SK-N-SH (cell line): ENCODE results near the gene AKAP14. TPM values are rescaled to one million over a fixed set of nuclear protein-coding genes. Genes with fewer than 3 reads are reported as not detected.
"Not testable (repeated sequence)": the region's sequence is repeated elsewhere in the genome, so short reads cannot be mapped to it uniquely, and the experiment has no call there.

Experiments
- CTCF ChIA-PET: fragments of 300-600, 350-600 bp; formaldehyde crosslinking; extraction: SDS; loops from one replicate; lab custom pipeline; 2021; lab: Yijun Ruan, JAX
- POLR2A ChIA-PET: fragments of 350-600 bp; sonication (Branson Sonifier 250); formaldehyde crosslinking; extraction: SDS; loops from one replicate; lab custom pipeline; 2020; ENCODE audit warnings: antibody characterized with exemption, inconsistent platforms; lab: Yijun Ruan, JAX
- DNase-seq: peaks from one replicate; pipeline ENCODE4 v3.0.0; 2012
- H2AFZ ChIP-seq: fragments of 200-600 bp; sonication (generic); 2 replicates; pipeline ENCODE4 v1.8.1; 2016; ENCODE audit warnings: antibody characterized with exemption, mild to moderate bottlenecking, low read depth
- H3F3A ChIP-seq: fragments of 200-600 bp; sonication (generic); replicated peaks from 2 replicates; pipeline ENCODE3; 2016; ENCODE audit warnings: antibody characterized with exemption, mild to moderate bottlenecking; ENCODE audit not compliant: insufficient read depth
- H3K27ac ChIP-seq, 2 experiments: fragments of 200-500 bp in 1 of 2; fragments of 200-600 bp in 1 of 2; sonication (Bioruptor generic) in 1 of 2; sonication (generic), shearing (Covaris generic) in 1 of 2; 2 replicates each; pipeline versions ENCODE4 v1.5.1 to v1.6.1; 2014 to 2016; ENCODE audit warnings: low read depth in 2 of 2, inconsistent platforms in 1 of 2, low read length in 1 of 2, mild to moderate bottlenecking in 1 of 2, mixed read lengths in 1 of 2
- H3K27me3 ChIP-seq: fragments of 200-600 bp; sonication (generic), shearing (Covaris generic); 2 replicates; pipeline ENCODE4 v1.6.1; 2016; ENCODE audit warnings: mixed run types; ENCODE audit not compliant: insufficient read depth
- H3K36me3 ChIP-seq, 2 experiments: fragments of 200-500 bp in 1 of 2; fragments of 200-600 bp in 1 of 2; sonication (Bioruptor generic) in 1 of 2; sonication (generic) in 1 of 2; replicated peaks in 1 of 2; 2 replicates each; pipeline versions ENCODE3 to v1.5.1; 2014 to 2016; ENCODE audit warnings: low read length in 1 of 2, mild to moderate bottlenecking in 1 of 2; ENCODE audit not compliant: insufficient read depth in 2 of 2, control insufficient read depth in 1 of 2
- H3K4me1 ChIP-seq, 2 experiments: fragments of 200-500 bp in 1 of 2; fragments of 200-600 bp in 1 of 2; sonication (Bioruptor generic) in 1 of 2; sonication (generic), shearing (Covaris generic) in 1 of 2; 2 replicates each; pipeline versions ENCODE4 v1.5.1 to v1.6.1; 2014 to 2016; ENCODE audit warnings: low read depth in 1 of 2, low read length in 1 of 2, mixed run types in 1 of 2; ENCODE audit not compliant: insufficient read depth in 2 of 2, control insufficient read depth in 1 of 2
- H3K4me2 ChIP-seq: fragments of 200-600 bp; sonication (generic), shearing (Covaris generic); 2 replicates; pipeline ENCODE4 v1.6.1; 2017; ENCODE audit warnings: mixed run types
- H3K4me3 ChIP-seq, 2 experiments: fragments of 200-500 bp in 1 of 2; fragments of 200-600 bp in 1 of 2; sonication (Bioruptor generic) in 1 of 2; sonication (generic), shearing (Covaris generic) in 1 of 2; 2 replicates each; pipeline versions ENCODE4 v1.5.1 to v1.8.1; 2014 to 2016; ENCODE audit warnings: low read depth in 2 of 2, inconsistent platforms in 1 of 2, low read length in 1 of 2, mild to moderate bottlenecking in 1 of 2, mixed read lengths in 1 of 2, moderate library complexity in 1 of 2
- H3K79me2 ChIP-seq: fragments of 200-600 bp; sonication (generic); 2 replicates; pipeline ENCODE4 v1.8.1; 2017; ENCODE audit warnings: mild to moderate bottlenecking; ENCODE audit not compliant: insufficient read depth
- H3K9ac ChIP-seq: fragments of 200-600 bp; sonication (generic); 2 replicates; pipeline ENCODE4 v1.6.1; 2017; ENCODE audit warnings: mixed run types
- H3K9me2 ChIP-seq: fragments of 200-600 bp; sonication (generic); 2 replicates; pipeline ENCODE4 v1.6.1; 2017; ENCODE audit warnings: mixed run types
- H3K9me3 ChIP-seq: fragments of 200-600 bp; sonication (generic); 2 replicates; pipeline ENCODE4 v1.6.1; 2017; ENCODE audit warnings: mixed run types, mild to moderate bottlenecking, moderate library complexity
- H4K20me1 ChIP-seq: fragments of 200-600 bp; sonication (generic); 2 replicates; pipeline ENCODE4 v1.6.1; 2017; ENCODE audit warnings: mild to moderate bottlenecking, mixed run types; ENCODE audit not compliant: insufficient read depth
- CTCF ChIP-seq: fragments of 200-600 bp; sonication (generic); IDR thresholded peaks from 2 replicates; pipeline ENCODE4 v1.6.1; 2017; ENCODE audit warnings: antibody characterized with exemption, mild to moderate bottlenecking, moderate library complexity
- EZH2phosphoT487 ChIP-seq: fragments of 200-600 bp; sonication (generic); IDR thresholded peaks from 2 replicates; pipeline ENCODE4 v1.6.1; 2017; ENCODE audit warnings: low read depth, mixed run types, mild to moderate bottlenecking, antibody characterized with exemption, moderate library complexity, borderline replicate concordance
- JUND ChIP-seq: IDR thresholded peaks from 2 replicates; pipeline ENCODE4 v1.4.0; 2012
- MAX ChIP-seq: IDR thresholded peaks from 2 replicates; pipeline ENCODE4 v1.4.0; 2012; ENCODE audit warnings: low read depth
- MEF2A ChIP-seq: IDR thresholded peaks from 2 replicates; pipeline ENCODE4 v1.4.0; 2012; ENCODE audit warnings: low read depth, borderline replicate concordance
- MXI1 ChIP-seq: IDR thresholded peaks from 2 replicates; pipeline ENCODE4 v1.6.1; 2012; ENCODE audit warnings: mild to moderate bottlenecking, low read depth, low read length, improper control_type of control experiment
- RAD21 ChIP-seq: IDR thresholded peaks from 2 replicates; pipeline ENCODE4 v1.6.1; 2012; ENCODE audit warnings: mild to moderate bottlenecking, low read length
- RCOR1 ChIP-seq: fragments of 150-350 bp; IDR thresholded peaks from 2 replicates; pipeline ENCODE4 v1.6.1; 2017; ENCODE audit warnings: antibody characterized with exemption, low read length
- SMC3 ChIP-seq: IDR thresholded peaks from 2 replicates; pipeline ENCODE4 v1.6.1; 2012; ENCODE audit warnings: low read depth, low read length, improper control_type of control experiment
- TCF12 ChIP-seq: IDR thresholded peaks from 2 replicates; pipeline ENCODE4 v1.4.0; 2012
- TEAD4 ChIP-seq: IDR thresholded peaks from 2 replicates; pipeline ENCODE4 v1.4.0; 2012; ENCODE audit warnings: mild to moderate bottlenecking, borderline replicate concordance; ENCODE audit not compliant: insufficient read depth
- YY1 ChIP-seq: IDR thresholded peaks from 2 replicates; pipeline ENCODE4 v1.4.0; 2012; ENCODE audit warnings: low read depth, mild to moderate bottlenecking
- WGBS: methylation state at CpG from one replicate; pipeline ENCODE4 v1.1.6; 2017; ENCODE audit warnings: low lambda C conversion rate; 5-methylcytosine and 5-hydroxymethylcytosine counted together
- polyA plus RNA-seq, 3 experiments: library from polyadenylated mRNA; depleted of rRNA; stranded (reverse); fragments of >200 nt; gene quantifications; 2 replicates each; pipeline ENCODE4 v1.2.3, GENCODE V29; 2012
- TF ChIP-seq, protein P1 (sequence below): fragments of 150-350 bp; IDR thresholded peaks from 2 replicates; pipeline ENCODE4 v1.6.1; 2017; ENCODE audit warnings: antibody characterized with exemption, low read length, low read depth, borderline replicate concordance
- TF ChIP-seq, protein P2 (sequence below): fragments of 150-350 bp; IDR thresholded peaks from 2 replicates; pipeline ENCODE4 v1.6.1; 2016; ENCODE audit warnings: mild to moderate bottlenecking, low read depth, low read length
- TF ChIP-seq, protein P3 (sequence below): IDR thresholded peaks from 2 replicates; pipeline ENCODE4; 2012

AKAP14 gene
- polyA plus RNA-seq, 1 of the 3 experiments (the other 2 are of a cell fraction): 0.23 TPM

DNA sequence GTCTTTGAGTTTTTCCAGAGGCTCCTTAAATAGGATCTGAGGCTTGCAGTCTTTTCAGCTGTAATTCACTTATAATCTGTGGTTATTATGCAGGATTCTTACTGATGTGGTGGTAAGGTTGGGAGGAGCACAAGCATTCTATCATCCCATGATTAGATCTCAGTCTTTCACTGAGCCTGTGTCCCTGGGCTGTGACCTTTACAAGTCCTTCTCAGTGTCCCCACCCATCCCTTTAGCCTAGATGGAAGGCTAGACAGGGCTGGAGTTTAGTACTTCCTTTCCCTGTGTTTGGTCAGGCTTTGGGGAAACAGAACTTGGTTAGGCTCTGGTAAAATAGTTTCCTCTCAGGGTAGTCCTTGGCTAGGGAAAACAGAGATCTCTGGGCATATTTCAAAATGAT lies 64.9 kb downstream of the AKAP14 start:
- Histone ChIP-seq H3F3A (no peaks in the 10 kb centered on the region), H3K9me2 (no peaks in the 10 kb centered on the region), H3K9ac (no peak overlapping the region), H3K79me2 (no peaks in the 10 kb centered on the region), H3K9me3 (no peaks in the 10 kb centered on the region), H3K4me3 (no peak overlapping the region), H2AFZ (no peak overlapping the region), H3K4me1 (no peaks in the 10 kb centered on the region), H3K36me3 (no peaks in the 10 kb centered on the region), H3K27me3 (peaks cover 24% of the 10 kb centered on the region; the same call in 1 of the 2 replicates), H3K27ac (no peak overlapping the region), H3K4me2 (no peak overlapping the region), H4K20me1 (no peaks in the 10 kb centered on the region)
- DNase-seq: no peak
- POLR2A ChIA-PET: no interaction called here
- TF ChIP-seq, protein P1, sequence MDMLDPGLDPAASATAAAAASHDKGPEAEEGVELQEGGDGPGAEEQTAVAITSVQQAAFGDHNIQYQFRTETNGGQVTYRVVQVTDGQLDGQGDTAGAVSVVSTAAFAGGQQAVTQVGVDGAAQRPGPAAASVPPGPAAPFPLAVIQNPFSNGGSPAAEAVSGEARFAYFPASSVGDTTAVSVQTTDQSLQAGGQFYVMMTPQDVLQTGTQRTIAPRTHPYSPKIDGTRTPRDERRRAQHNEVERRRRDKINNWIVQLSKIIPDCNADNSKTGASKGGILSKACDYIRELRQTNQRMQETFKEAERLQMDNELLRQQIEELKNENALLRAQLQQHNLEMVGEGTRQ: no peak
- TF ChIP-seq, protein P2, sequence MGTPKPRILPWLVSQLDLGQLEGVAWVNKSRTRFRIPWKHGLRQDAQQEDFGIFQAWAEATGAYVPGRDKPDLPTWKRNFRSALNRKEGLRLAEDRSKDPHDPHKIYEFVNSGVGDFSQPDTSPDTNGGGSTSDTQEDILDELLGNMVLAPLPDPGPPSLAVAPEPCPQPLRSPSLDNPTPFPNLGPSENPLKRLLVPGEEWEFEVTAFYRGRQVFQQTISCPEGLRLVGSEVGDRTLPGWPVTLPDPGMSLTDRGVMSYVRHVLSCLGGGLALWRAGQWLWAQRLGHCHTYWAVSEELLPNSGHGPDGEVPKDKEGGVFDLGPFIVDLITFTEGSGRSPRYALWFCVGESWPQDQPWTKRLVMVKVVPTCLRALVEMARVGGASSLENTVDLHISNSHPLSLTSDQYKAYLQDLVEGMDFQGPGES: no peak
- TF ChIP-seq SMC3: no peak
- TF ChIP-seq MEF2A: no peak
- TF ChIP-seq YY1: no peak
- no peak for TF ChIP-seq CTCF
- no peak for TF ChIP-seq MXI1
- no peak for TF ChIP-seq JUND
- TF ChIP-seq TEAD4: no peak
- no peak for TF ChIP-seq TCF12
- TF ChIP-seq RAD21: no peak
- TF ChIP-seq, protein P3, sequence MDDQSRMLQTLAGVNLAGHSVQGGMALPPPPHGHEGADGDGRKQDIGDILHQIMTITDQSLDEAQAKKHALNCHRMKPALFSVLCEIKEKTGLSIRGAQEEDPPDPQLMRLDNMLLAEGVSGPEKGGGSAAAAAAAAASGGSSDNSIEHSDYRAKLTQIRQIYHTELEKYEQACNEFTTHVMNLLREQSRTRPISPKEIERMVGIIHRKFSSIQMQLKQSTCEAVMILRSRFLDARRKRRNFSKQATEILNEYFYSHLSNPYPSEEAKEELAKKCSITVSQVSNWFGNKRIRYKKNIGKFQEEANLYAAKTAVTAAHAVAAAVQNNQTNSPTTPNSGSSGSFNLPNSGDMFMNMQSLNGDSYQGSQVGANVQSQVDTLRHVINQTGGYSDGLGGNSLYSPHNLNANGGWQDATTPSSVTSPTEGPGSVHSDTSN: no peak
- no peak for TF ChIP-seq EZH2phosphoT487
- TF ChIP-seq MAX: no peak
- TF ChIP-seq RCOR1: no peak
- CTCF ChIA-PET: interaction anchor here (1.6 kb wide), 1 partner anchor 21 kb away, joined by 5 read pairs; no protein-coding TSS in a partner anchor

GRCh38 chrX:119966837-119967236 lies 71.1 kb downstream of the AKAP14 start:
- H3K4me3 ChIP-seq, H2AFZ ChIP-seq, H3K9me3 ChIP-seq, H3K4me2 ChIP-seq, H3K36me3 ChIP-seq, DNase-seq, H3K79me2 ChIP-seq, H3K27me3 ChIP-seq, H3F3A ChIP-seq, CTCF ChIA-PET, POLR2A ChIA-PET, H3K27ac ChIP-seq, H3K9me2 ChIP-seq, H3K4me1 ChIP-seq, H4K20me1 ChIP-seq, H3K9ac ChIP-seq: not testable (repeated sequence)
- WGBS: 89% methylated on average over 1 of the region's 1 CpG

Other genes starting within 250 kb of the AKAP14 start
- 33.1 and 36.3 TPM in 2 replicates for gene SEPTIN6, start 202.7 kb upstream of the AKAP14 start, polyA plus RNA-seq (2012; rRNA removed)
- gene SOWAHD, start 137.3 kb upstream of the AKAP14 start, polyA plus RNA-seq (2012; rRNA removed): 0.20 and 0.32 TPM in 2 replicates
- 4,443 and 5,368 TPM in 2 replicates for gene RPL39, start 104.3 kb upstream of the AKAP14 start, polyA plus RNA-seq (2012; rRNA removed)
- gene UPF3B, start 42.9 kb upstream of the AKAP14 start, polyA plus RNA-seq (2012; rRNA removed): 8.5 and 8.9 TPM in 2 replicates
- gene RNF113A, start 24.2 kb upstream of the AKAP14 start, polyA plus RNA-seq (2012; rRNA removed): 11.8 and 14.8 TPM in 2 replicates
- 96.5 and 101 TPM in 2 replicates for gene NDUFA1, start 24.1 kb upstream of the AKAP14 start, polyA plus RNA-seq (2012; rRNA removed)
- gene NKAP, start 47.9 kb downstream of the AKAP14 start, polyA plus RNA-seq (2012; rRNA removed): 4.1 and 4.2 TPM in 2 replicates
- gene RHOXF2B, start 181.8 kb downstream of the AKAP14 start, polyA plus RNA-seq (2012; rRNA removed): not detected in 2 replicates
- 0.07 TPM in 1 of 2 replicates, not detected in the other for gene RHOXF1, start 220.0 kb downstream of the AKAP14 start, polyA plus RNA-seq (2012; rRNA removed)